Central memory CD8-positive, alpha-beta T cell (primary cell): ENCODE data around the gene MAML1.

Experiments
- ATAC-seq: fragments of 150-1000 bp; cut with Tn5 transposase; replicated peaks from 2 replicates; pipeline ENCODE4 v1.10.0; 2022; ENCODE audit warnings: mild to moderate bottlenecking, moderate FRiP score, moderate number of reproducible peaks; ENCODE audit not compliant: poor library complexity, severe bottlenecking; ENCODE audit errors: extremely low read depth
- DNase-seq, 2 donors: peaks; one replicate each; pipeline ENCODE4 v3.0.0; 2021; ENCODE audit warnings: low spot score in 2 of 2
- H3K27ac Mint-ChIP-seq: one replicate; pipeline ENCODE4 v1.8.0; 2022; ENCODE audit warnings: low read depth, mild to moderate bottlenecking, moderate library complexity, mixed read lengths
- H3K27me3 Mint-ChIP-seq: one replicate; pipeline ENCODE4 v1.8.0; 2022; ENCODE audit warnings: mixed read lengths
- H3K36me3 Mint-ChIP-seq: one replicate; pipeline ENCODE4 v1.8.0; 2022; ENCODE audit warnings: mild to moderate bottlenecking, moderate library complexity, mixed read lengths; ENCODE audit not compliant: insufficient read depth
- H3K4me1 Mint-ChIP-seq: one replicate; pipeline ENCODE4 v1.8.0; 2022; ENCODE audit warnings: mixed read lengths
- H3K4me3 Mint-ChIP-seq: one replicate; pipeline ENCODE4 v1.8.0; 2022; ENCODE audit warnings: mild to moderate bottlenecking, moderate library complexity, mixed read lengths
- H3K9me3 Mint-ChIP-seq: one replicate; pipeline ENCODE4 v1.8.0; 2022; ENCODE audit warnings: mixed read lengths

Gene MAML1

DNA sequence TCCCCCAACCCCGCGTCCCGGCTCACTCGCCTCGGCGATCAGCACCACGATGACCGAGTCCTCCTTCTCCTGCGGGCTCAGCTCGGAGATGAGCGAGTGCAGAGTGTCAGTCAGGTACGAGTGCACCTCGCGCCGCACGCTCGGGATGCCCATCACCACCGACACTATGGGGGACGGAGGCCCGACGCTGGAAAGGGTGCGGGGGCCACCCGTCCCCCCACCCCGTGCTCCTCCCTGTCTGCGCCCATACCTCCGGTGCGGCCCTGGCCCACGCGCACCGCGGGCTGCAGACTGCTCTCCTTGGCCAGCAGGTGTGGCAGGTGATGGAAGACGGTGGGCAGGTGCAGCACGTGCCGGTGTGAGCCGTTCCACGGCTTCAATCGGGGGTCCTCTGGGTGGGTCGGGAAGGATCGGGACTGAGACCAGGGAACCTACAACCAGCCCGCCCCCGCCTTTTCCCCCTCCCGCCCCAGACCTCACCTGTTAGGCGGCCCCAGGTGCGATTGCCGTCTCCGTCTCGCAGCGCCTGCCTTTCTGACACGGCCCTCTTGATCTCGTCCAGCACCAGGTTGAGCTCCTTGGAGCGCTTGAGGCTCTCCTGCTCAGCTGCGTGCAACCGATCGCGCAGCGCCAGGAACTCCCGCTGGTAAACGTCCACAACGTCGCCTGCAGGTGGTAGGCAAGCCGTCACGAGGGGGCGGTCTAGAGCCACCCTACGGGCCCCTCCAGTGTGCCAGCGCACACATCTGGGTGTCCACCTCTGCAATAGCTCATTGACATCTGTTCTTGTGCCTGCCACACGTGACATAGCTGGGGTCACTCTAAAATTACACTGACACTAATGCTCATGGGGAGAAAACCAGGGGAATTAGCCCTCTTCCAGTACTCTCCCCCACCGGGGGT, 68.9 kb downstream of the MAML1 start:
- peak; percentile 72 to 78 for DNase-seq
- peaks cover 28% of the 10 kb centered on the region for H3K36me3 Mint-ChIP-seq
- ATAC-seq: peak; percentile 50
- H3K4me1 Mint-ChIP-seq: peaks cover 32% of the 10 kb centered on the region
- H3K4me3 Mint-ChIP-seq: no peak overlapping the region
- H3K27me3 Mint-ChIP-seq: no peaks in the 10 kb centered on the region
- no peaks in the 10 kb centered on the region for H3K9me3 Mint-ChIP-seq
- H3K27ac Mint-ChIP-seq: no peak overlapping the region

- Mint-ChIP-seq H3K27me3 (no peaks in the 10 kb centered on the region), H3K4me3 (no peak overlapping the region), H3K27ac (no peak overlapping the region), H3K4me1 (peaks cover 26% of the 10 kb centered on the region), H3K36me3 (peaks cover 21% of the 10 kb centered on the region), H3K9me3 (no peaks in the 10 kb centered on the region)
- no peak for ATAC-seq
- no peak for DNase-seq
These were observed 69.7 kb downstream of the MAML1 start for GRCh38 chr5:179802207-179802883.

GRCh38 chr5:179802950-179803562, 70.4 kb downstream of the MAML1 start:
- Mint-ChIP-seq H3K9me3 (no peaks in the 10 kb centered on the region), H3K4me1 (peaks cover 26% of the 10 kb centered on the region), H3K4me3 (no peak overlapping the region)

DNA sequence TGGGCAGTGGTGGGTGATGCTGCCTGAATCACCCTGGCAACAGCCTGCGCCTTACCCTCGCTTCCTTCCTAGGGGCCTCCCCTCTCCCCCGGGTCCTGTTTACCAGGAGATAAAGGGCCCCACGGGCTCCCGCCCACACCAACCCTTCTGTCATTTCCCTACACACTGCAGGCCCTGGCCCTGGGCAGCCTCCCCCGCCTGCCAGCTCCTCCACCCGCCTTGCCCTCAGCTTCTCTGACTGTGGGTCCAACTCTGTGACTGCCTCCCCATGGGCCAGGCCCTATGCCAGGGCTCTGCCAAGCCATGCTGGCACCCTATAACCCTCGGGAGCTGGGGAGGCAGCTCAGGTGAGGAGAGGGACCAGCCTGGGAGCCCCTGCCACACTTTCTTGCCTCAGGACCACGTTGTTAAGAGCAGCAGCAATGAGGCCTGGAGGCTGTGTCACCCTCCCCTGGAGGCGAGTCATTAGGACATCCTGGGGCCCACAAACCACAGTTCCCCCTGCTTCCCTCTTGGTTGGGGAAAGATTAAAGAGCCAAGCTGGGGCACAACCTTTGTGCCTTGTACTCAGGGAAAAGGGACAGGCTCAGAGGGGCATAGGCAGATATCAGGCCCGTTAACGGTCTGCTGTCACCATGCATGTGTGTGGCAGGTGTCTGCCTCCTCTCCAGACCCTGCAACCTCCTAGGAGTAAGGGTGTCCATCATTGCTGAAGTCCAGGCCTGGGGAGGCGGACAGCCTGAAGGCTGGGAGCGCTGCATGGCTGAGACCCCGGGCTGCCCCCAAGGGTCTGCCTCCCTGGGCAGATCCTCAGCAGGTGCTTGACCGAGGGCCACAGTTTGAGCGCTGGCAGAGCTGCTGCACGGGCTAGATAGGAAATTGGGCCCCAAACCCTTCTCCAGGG, 71.3 kb downstream of the MAML1 start:
- DNase-seq: no peak
- H3K4me1 Mint-ChIP-seq: peaks cover 26% of the 10 kb centered on the region
- H3K9me3 Mint-ChIP-seq: no peaks in the 10 kb centered on the region
- no peak overlapping the region for H3K27ac Mint-ChIP-seq
- no peaks in the 10 kb centered on the region for H3K27me3 Mint-ChIP-seq
- peaks cover 19% of the 10 kb centered on the region for H3K36me3 Mint-ChIP-seq
- ATAC-seq: no peak
- H3K4me3 Mint-ChIP-seq: peak overlapping the region; percentile 85

More at GRCh38 chr5:179802950-179803562, 70.4 kb downstream of the MAML1 start:
- Mint-ChIP-seq H3K27me3 (no peaks in the 10 kb centered on the region), H3K27ac (no peak overlapping the region), H3K36me3 (peaks cover 20% of the 10 kb centered on the region)
- ATAC-seq: no peak
- DNase-seq: no peak

GRCh38 chr5:179804555-179804947, 71.9 kb downstream of the MAML1 start:
- H3K27me3 Mint-ChIP-seq: no peaks in the 10 kb centered on the region

GRCh38 chr5:179805070-179805528, 72.5 kb downstream of the MAML1 start:
- peaks cover 26% of the 10 kb centered on the region for H3K4me1 Mint-ChIP-seq
- H3K4me3 Mint-ChIP-seq: peak overlapping the region; percentile 85
- DNase-seq (no peak), ATAC-seq (no peak)
- H3K36me3 Mint-ChIP-seq: peaks cover 14% of the 10 kb centered on the region
- no peaks in the 10 kb centered on the region for H3K9me3 Mint-ChIP-seq
- H3K27ac Mint-ChIP-seq: peak overlapping the region; percentile 88
- no peaks in the 10 kb centered on the region for H3K27me3 Mint-ChIP-seq

More at GRCh38 chr5:179804555-179804947, 71.9 kb downstream of the MAML1 start:
- DNase-seq: no peak
- Mint-ChIP-seq H3K9me3 (no peaks in the 10 kb centered on the region), H3K27ac (no peak overlapping the region), H3K36me3 (peaks cover 16% of the 10 kb centered on the region), H3K4me1 (peaks cover 26% of the 10 kb centered on the region), H3K4me3 (peak overlapping the region; percentile 85)
- ATAC-seq: no peak

- DNase-seq (no peak), ATAC-seq (peak; percentile 16)
- H3K27ac Mint-ChIP-seq: peak overlapping the region; percentile 88
- peaks cover 12% of the 10 kb centered on the region for H3K36me3 Mint-ChIP-seq
- no peaks in the 10 kb centered on the region for H3K27me3 Mint-ChIP-seq
- H3K4me1 Mint-ChIP-seq: peaks cover 26% of the 10 kb centered on the region
- H3K4me3 Mint-ChIP-seq: peak overlapping the region; percentile 85
- H3K9me3 Mint-ChIP-seq: no peaks in the 10 kb centered on the region
These were observed 73.1 kb downstream of the MAML1 start for GRCh38 chr5:179805529-179806249.

- Mint-ChIP-seq H3K27me3 (no peaks in the 10 kb centered on the region), H3K4me1 (peaks cover 26% of the 10 kb centered on the region), H3K27ac (peak within 1 kb of the TSS; percentile 88), H3K9me3 (no peaks in the 10 kb centered on the region), H3K4me3 (peak within 1 kb of the TSS; percentile 85), H3K36me3 (peaks cover 10% of the 10 kb centered on the region)
- ATAC-seq (peak; percentile 85), DNase-seq (peak in 1 of 2 donors; percentile 53)
These were observed 73.8 kb downstream of the MAML1 start, which contains the start of gene MGAT4B for GRCh38 chr5:179806250-179807048. Gene MGAT4B (minus strand): TSS chr5:179806866. CDS start chr5:179806583, 283 bp downstream.

DNA sequence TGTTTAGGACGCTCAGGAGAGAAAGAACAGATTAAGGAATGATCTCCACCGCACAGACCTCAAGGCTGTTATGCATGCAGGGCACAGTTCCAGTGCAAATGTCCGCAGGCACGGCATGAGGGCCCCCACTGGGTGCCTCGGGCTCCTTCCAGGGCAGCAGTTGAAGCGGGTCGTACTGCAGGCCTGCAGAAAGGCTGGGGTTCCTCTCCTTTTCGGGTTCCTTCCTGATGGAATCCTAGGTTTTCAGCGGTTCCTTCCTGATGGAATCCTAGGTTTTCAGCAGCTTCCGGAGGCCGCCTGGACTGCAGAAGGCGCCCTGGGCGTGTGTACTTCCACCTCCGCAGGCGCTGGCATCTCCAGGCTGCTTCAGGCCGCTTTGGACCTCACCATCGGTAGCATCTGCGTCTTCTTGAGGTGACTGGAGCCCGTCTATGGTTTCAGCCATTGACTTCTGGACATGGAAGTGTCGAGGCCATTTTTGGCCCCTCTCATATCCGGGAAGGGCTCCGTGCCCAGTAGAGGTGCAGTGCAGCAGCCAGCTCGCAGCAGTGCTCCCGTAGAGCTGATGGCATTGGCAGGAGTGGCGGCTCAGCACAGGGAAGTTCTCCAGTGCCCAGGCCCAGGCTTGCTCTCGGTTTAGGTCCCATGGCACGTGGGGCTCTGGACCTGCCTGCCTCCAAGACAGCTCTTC, 79.7 kb downstream of the MAML1 start:
- H3K36me3 Mint-ChIP-seq: peaks cover 2% of the 10 kb centered on the region
- no peak overlapping the region for H3K4me3 Mint-ChIP-seq
- ATAC-seq (no peak), DNase-seq (no peak)
- H3K27me3 Mint-ChIP-seq: no peaks in the 10 kb centered on the region
- H3K27ac Mint-ChIP-seq: no peak overlapping the region
- H3K4me1 Mint-ChIP-seq: no peaks in the 10 kb centered on the region
- no peaks in the 10 kb centered on the region for H3K9me3 Mint-ChIP-seq

DNA sequence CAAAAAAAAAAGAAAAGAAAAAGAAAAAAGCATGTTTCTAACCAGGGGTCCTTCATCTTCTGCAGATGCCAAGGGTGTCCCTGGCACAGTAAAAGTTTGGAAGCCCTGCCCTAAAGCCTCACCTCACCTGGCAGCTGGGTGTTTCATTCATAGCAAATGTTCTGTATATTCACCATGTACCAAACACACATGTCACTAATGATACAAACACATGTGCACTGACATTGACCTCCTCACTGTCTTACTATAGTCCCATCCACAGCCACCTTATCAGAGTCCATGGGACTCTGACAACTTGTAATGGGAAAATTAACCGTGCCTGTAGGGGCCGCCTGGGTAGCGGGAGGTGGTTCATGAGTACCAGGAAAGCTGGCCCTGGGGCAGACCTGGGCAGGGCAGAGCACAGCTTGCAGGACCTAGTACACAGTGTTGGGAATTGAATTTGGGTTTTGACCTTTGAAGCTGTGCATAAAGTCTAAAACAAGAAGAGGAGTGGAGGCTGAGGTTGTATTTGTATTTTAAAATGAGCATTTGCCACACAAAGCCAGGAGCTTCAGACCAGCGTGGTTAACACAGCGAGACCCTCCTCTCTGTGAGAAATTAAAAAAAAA, 80.5 kb downstream of the MAML1 start:
- H3K36me3 Mint-ChIP-seq: peaks cover 3% of the 10 kb centered on the region

More for the DNA sequence above, 80.5 kb downstream of the MAML1 start:
- Mint-ChIP-seq H3K9me3 (no peaks in the 10 kb centered on the region), H3K4me3 (no peak overlapping the region), H3K27ac (no peak overlapping the region), H3K27me3 (no peaks in the 10 kb centered on the region), H3K4me1 (peaks cover 3% of the 10 kb centered on the region)
- ATAC-seq (no peak), DNase-seq (no peak)
